ENCODE data around the gene NRSN1. TPM values are rescaled to one million over a fixed set of nuclear protein-coding genes. Genes with fewer than 3 reads are reported as not detected.

Gene NRSN1
- total and polyA plus RNA-seq, 2 experiments from 2014 or later = 0.68 to 1.5 TPM

GRCh38 chr6:24154121-24154520 is 28.1 kb downstream of the NRSN1 start (continued):
- TF ChIP-seq, protein P1, sequence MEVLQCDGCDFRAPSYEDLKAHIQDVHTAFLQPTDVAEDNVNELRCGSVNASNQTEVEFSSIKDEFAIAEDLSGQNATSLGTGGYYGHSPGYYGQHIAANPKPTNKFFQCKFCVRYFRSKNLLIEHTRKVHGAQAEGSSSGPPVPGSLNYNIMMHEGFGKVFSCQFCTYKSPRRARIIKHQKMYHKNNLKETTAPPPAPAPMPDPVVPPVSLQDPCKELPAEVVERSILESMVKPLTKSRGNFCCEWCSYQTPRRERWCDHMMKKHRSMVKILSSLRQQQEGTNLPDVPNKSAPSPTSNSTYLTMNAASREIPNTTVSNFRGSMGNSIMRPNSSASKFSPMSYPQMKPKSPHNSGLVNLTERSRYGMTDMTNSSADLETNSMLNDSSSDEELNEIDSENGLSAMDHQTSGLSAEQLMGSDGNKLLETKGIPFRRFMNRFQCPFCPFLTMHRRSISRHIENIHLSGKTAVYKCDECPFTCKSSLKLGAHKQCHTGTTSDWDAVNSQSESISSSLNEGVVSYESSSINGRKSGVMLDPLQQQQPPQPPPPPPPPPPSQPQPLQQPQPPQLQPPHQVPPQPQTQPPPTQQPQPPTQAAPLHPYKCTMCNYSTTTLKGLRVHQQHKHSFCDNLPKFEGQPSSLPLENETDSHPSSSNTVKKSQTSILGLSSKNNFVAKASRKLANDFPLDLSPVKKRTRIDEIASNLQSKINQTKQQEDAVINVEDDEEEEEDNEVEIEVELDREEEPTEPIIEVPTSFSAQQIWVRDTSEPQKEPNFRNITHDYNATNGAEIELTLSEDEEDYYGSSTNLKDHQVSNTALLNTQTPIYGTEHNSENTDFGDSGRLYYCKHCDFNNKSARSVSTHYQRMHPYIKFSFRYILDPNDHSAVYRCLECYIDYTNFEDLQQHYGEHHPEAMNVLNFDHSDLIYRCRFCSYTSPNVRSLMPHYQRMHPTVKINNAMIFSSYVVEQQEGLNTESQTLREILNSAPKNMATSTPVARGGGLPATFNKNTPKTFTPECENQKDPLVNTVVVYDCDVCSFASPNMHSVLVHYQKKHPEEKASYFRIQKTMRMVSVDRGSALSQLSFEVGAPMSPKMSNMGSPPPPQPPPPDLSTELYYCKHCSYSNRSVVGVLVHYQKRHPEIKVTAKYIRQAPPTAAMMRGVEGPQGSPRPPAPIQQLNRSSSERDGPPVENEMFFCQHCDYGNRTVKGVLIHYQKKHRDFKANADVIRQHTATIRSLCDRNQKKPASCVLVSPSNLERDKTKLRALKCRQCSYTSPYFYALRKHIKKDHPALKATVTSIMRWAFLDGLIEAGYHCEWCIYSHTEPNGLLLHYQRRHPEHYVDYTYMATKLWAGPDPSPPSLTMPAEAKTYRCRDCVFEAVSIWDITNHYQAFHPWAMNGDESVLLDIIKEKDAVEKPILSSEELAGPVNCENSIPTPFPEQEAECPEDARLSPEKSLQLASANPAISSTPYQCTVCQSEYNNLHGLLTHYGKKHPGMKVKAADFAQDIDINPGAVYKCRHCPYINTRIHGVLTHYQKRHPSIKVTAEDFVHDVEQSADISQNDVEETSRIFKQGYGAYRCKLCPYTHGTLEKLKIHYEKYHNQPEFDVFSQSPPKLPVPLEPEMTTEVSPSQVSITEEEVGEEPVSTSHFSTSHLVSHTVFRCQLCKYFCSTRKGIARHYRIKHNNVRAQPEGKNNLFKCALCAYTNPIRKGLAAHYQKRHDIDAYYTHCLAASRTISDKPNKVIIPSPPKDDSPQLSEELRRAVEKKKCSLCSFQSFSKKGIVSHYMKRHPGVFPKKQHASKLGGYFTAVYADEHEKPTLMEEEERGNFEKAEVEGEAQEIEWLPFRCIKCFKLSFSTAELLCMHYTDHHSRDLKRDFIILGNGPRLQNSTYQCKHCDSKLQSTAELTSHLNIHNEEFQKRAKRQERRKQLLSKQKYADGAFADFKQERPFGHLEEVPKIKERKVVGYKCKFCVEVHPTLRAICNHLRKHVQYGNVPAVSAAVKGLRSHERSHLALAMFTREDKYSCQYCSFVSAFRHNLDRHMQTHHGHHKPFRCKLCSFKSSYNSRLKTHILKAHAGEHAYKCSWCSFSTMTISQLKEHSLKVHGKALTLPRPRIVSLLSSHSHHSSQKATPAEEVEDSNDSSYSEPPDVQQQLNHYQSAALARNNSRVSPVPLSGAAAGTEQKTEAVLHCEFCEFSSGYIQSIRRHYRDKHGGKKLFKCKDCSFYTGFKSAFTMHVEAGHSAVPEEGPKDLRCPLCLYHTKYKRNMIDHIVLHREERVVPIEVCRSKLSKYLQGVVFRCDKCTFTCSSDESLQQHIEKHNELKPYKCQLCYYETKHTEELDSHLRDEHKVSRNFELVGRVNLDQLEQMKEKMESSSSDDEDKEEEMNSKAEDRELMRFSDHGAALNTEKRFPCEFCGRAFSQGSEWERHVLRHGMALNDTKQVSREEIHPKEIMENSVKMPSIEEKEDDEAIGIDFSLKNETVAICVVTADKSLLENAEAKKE (CRISPR knock-in tag; IDR thresholded peaks at IDR 0.05) = no peak
- TF ChIP-seq CTCF (conservative IDR thresholded peaks at IDR 0.05; ENCODE audit: low read depth in 2 of 2) (no peak), ZNF331 (CRISPR knock-in tag; IDR thresholded peaks at IDR 0.05; ENCODE audit: low read depth) (no peak), POLR2AphosphoS5 (IDR thresholded peaks at IDR 0.05; ENCODE audit: low read depth) (no peak)

GRCh38 chr6:24157886-24158285 is 31.9 kb downstream of the NRSN1 start:
- Histone ChIP-seq H3K36me3 (ENCODE audit: insufficient read depth) (no peaks in the 10 kb centered on the region), H3K27ac (ENCODE audit: low read depth) (no peak overlapping the region), H2AFZ (no peak overlapping the region), H3K4me1 (ENCODE audit: insufficient read depth) (no peaks in the 10 kb centered on the region), H3K4me3 (no peak overlapping the region), H4K20me1 (replicated peaks; ENCODE audit: insufficient read depth) (no peaks in the 10 kb centered on the region), H3K79me2 (replicated peaks; ENCODE audit: insufficient read depth) (no peaks in the 10 kb centered on the region), H3K4me2 (no peak overlapping the region), H3K27me3 (ENCODE audit: insufficient read depth) (no peaks in the 10 kb centered on the region), H3F3A (replicated peaks; ENCODE audit: low read depth) (no peaks in the 10 kb centered on the region), H3K9me2 (ENCODE audit: insufficient read depth) (no peaks in the 10 kb centered on the region)
- DNase-seq (ENCODE audit: low spot score) (no peak), ATAC-seq (no peak)
- H3K36me3 Mint-ChIP-seq (ENCODE audit: low read depth) = no peaks in the 10 kb centered on the region
- H3K4me1 Mint-ChIP-seq = no peaks in the 10 kb centered on the region
- H3K27ac Mint-ChIP-seq = no peak overlapping the region
- no peaks in the 10 kb centered on the region for H3K9me3 Mint-ChIP-seq
- no peak overlapping the region for H3K4me3 Mint-ChIP-seq
- H3K27me3 Mint-ChIP-seq (ENCODE audit: insufficient read depth, low read depth, poor library complexity) = no peaks in the 10 kb centered on the region
- TF ChIP-seq, protein P1 (CRISPR knock-in tag; IDR thresholded peaks at IDR 0.05) = no peak
- TF ChIP-seq STAT1 (IDR thresholded peaks at IDR 0.05; ENCODE audit: unreplicated experiment) = no peak
- no peak for TF ChIP-seq JUNB (IDR thresholded peaks at IDR 0.05; ENCODE audit: unreplicated experiment)
- no peak for TF ChIP-seq CREB1 (CRISPR knock-in tag; IDR thresholded peaks at IDR 0.05; ENCODE audit: low read depth)
